NAMALWA (cell line): ENCODE measurements around the gene SLC40A1.
A peak's percentile ranks its signal among the peaks of the same experiment; 100 is the strongest.
"Not testable (repeated sequence)": the region's sequence is repeated elsewhere in the genome, so short reads cannot be mapped to it uniquely, and the experiment has no call there.

Source experiments
- DNase-seq: peaks from one replicate; pipeline ENCODE4 v3.0.0-alpha.2; 2015; ENCODE audit warnings: low spot score

The SLC40A1 gene

GRCh38 chr2:189580658-189581353 lies at the start of gene SLC40A1:
Gene SLC40A1, minus strand, starts transcription at chr2:189580786. Its CDS starts 326 bp downstream, at chr2:189580460.
- no peak for DNase-seq

GRCh38 chr2:189629531-189630453 lies 49.2 kb upstream of the SLC40A1 start:
- DNase-seq = no peak

GRCh38 chr2:189628817-189629530 lies 48.4 kb upstream of the SLC40A1 start:
- DNase-seq = no peak

GRCh38 chr2:189627789-189628188 lies 47.2 kb upstream of the SLC40A1 start:
- no peak for DNase-seq

GRCh38 chr2:189625636-189626035 lies 45.0 kb upstream of the SLC40A1 start:
- DNase-seq = no peak

GRCh38 chr2:189624648-189625355 lies 44.2 kb upstream of the SLC40A1 start:
- DNase-seq = no peak

GRCh38 chr2:189623049-189623448 lies 42.5 kb upstream of the SLC40A1 start:
- DNase-seq = no peak

GRCh38 chr2:189621781-189622180 lies 41.2 kb upstream of the SLC40A1 start:
- DNase-seq = no peak

GRCh38 chr2:189618197-189618596 lies 37.6 kb upstream of the SLC40A1 start:
- no peak for DNase-seq

GRCh38 chr2:189614585-189614984 lies 34.0 kb upstream of the SLC40A1 start:
- DNase-seq = no peak

- DNase-seq = no peak
Observed at GRCh38 chr2:189613650-189614420, 33.2 kb upstream of the SLC40A1 start.

GRCh38 chr2:189613077-189613636 lies 32.6 kb upstream of the SLC40A1 start:
- DNase-seq = peak; percentile 16

GRCh38 chr2:189610700-189611099 lies 30.1 kb upstream of the SLC40A1 start:
- no peak for DNase-seq

- no peak for DNase-seq
Observed at GRCh38 chr2:189609853-189610252, 29.3 kb upstream of the SLC40A1 start.

GRCh38 chr2:189609423-189609816 lies 28.8 kb upstream of the SLC40A1 start:
- no peak for DNase-seq

- no peak for DNase-seq
Observed at GRCh38 chr2:189608795-189609422, 28.3 kb upstream of the SLC40A1 start.

- no peak for DNase-seq
Observed at GRCh38 chr2:189608170-189608569, 27.6 kb upstream of the SLC40A1 start.

GRCh38 chr2:189602233-189602632 lies 21.6 kb upstream of the SLC40A1 start:
- DNase-seq = no peak

GRCh38 chr2:189601652-189602051 lies 21.1 kb upstream of the SLC40A1 start:
- not testable (repeated sequence) for DNase-seq

- no peak for DNase-seq
Observed at GRCh38 chr2:189601043-189601442, 20.5 kb upstream of the SLC40A1 start.
